Endometrial microvascular endothelial cells (primary cell): Measurements from ENCODE around the gene DNAAF3. TPM values are rescaled to one million over a fixed set of nuclear protein-coding genes. Genes with fewer than 3 reads are reported as not detected.

Source experiments
- in situ Hi-C: cut with HindIII; loops from 2 replicates; pipeline ENCODE4 v1.10.0; 2017; ENCODE audit warnings: low sequenced_read_pairs, low pct_unique_long_range_greater_than_20kb; ENCODE audit errors: inconsistent ontology term
- total RNA-seq: library from RNA; depleted of rRNA; stranded (reverse); fragments of >200 nt; gene quantifications from one replicate; pipeline ENCODE4 v1.2.3, GENCODE V29; 2015; ENCODE audit errors: inconsistent ontology term

Gene DNAAF3
- total RNA-seq, 1 donor from 2014 or later = not detected

DNA sequence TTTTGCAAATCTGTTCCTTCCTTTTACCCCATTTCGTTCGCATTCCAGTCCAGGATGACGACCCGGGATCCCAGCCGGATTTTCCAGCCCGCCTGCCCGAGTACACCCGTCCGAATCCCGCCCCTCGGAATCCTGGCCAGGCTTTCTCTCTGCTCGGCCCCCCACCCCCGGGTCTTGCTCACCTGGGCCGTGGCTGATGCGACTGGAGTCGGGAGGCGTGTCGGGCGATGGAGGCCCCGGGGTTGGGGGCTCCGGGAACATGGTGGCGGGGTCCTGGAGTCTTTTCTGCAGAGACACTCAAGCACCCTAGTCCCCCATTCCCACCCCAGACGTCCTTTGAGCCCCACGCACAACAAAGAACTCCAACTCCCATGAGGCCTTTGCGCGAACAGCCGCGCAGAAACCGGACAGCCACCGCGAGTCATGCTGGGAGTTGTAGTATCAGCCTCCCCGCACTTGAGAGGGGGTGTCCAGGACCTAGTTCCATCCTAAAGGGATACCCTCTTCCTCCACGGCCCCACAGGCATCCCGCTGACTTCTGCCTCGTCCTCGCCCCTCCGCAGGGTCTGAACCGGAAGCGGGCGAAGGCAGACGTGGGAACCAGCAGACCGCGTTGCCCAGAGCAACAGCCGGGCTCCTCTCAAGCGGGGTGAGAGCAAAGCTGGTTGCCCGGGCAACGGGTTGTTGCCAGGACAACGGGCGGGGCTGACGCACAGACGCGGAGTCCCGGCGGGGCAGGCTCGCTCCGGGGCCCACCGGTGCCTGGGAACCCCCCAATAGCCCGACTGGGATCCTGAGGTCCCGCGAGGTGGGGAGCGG is 12.6 kb upstream of the DNAAF3 start:
- in situ Hi-C loops = loop anchor here (10.0 kb wide), 1 partner anchor 116 kb away; no protein-coding TSS in a partner anchor

DNA sequence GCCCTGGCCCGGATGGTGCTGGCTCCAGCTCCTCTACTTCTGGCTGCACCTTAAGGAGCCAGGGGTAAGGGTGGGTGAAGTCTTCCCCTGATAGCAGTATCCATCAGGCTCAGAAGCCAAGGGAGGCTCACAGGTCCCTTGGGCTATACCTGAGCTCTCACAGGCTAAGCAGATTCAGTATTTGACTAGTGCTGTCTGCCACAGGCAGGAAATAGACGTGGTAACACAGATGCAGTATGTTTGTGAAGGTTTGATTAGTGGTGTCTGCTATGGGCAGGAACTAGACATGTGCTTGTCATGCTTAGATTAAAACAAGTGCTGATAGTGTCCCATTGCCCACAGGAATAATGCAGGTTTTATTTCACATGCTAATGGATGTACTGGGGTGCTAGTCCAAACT is 9.7 kb upstream of the DNAAF3 start:
- in situ Hi-C loops = loop anchor here (10.0 kb wide), 1 partner anchor 119 kb away; no protein-coding TSS in a partner anchor

DNA sequence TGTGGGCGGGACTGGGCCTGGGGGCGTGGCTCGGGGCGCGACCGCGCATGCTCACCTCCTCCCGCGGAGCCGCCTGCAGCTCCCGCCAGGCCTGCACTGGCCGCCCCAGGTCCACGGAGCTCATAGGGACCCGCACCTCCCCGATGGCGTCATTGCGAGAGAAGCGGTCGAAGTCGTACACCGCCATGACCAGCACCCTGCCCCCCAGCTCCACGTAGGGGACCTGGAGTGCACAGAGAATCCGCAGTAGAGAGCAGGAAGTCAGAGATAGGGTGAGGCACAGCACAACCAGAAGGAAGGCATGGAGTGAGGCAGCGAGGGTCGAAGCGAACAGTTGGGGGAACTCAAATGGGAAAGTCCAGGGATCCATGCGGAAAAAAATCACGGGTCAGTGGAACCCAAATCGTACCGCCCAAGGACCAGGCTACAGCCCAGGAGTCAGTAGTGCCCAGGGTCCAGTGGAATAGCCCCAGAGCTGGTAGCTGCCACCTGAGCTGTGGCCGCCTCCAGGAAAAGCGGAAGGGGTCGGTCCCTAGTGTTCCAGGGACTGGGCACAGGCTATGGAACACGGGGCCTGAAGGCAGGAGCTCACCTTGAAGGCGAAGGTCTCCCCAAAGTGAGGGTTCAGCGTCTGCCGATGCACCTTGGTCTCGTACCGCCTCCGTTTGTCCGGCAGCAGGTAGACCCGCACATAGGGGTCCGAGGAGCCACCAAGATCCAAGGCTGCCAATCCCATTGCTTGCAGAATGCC is 8.9 kb upstream of the DNAAF3 start:
- in situ Hi-C loops = loop anchor here (10.0 kb wide), 1 partner anchor 120 kb away; no protein-coding TSS in a partner anchor

DNA sequence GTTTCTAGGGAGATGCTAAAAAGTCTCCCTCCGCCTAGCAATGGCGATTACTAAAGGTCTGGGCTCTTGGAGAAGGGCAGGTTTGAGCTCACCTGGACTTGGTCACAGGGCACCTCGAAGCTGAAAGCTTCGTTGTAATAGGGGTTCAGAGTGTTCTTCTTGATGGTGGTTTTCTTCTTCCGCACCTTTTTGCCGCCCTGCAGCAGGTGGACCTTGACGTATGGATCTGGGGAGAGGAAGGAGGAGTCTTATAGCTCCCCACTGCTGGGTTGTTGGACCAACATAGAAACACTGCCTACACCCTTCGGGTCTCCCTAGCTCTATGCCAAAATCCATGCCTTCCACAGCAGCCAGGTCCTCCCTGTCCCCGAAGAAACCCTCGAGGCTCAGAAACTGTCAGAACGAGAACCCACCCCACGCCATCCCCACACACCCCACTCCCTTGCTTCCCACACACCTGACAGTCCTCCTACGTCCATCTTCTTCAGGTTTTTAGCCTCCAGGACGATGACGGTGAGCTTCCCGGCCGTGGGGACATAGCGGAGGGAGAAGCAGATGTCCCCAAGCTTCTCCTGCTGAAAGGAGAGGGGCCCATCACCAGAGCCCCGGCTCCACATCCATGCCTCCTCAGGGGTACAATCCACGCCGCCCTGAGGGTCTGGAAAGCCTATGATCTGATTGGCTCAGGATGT is 8.2 kb upstream of the DNAAF3 start:
- in situ Hi-C loops = loop anchor here (10.0 kb wide), 1 partner anchor 120 kb away; no protein-coding TSS in a partner anchor

DNA sequence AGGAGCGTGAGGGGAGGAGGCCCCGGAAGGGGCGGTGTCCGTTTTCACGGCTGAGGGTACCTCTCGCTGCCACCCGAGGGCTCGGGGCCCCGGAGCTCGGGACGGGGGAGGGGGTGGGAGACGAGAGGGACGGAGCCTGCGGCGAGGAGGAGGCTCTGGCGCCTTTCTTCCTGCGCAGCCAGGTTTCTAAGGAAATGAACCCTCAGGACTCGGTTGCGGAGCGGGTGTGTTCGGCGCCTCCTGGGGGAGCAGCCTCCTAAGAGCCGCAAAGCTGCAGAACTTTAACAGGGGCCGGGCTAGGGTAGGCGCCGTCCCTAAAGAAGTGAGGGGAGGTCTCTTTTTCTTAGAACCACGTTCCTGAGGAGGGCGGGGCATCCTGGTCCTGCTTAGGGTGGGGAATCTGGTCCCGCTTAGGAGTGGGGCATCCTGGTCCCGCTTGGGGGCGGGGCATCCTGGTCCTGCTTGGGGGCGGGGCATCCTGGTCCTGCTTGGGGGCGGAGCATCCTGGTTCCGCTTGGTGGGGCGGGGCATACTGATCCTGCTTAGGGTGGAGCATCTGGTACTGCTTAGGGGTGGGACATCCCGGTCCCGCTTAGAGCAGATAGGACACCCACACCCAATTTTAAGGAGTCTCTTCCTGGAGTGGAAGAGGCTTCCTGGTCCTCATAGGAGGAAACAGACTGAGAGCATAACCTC is 7.4 kb upstream of the DNAAF3 start:
- in situ Hi-C loops = loop anchor here (10.0 kb wide), 1 partner anchor 121 kb away; no protein-coding TSS in a partner anchor

DNA sequence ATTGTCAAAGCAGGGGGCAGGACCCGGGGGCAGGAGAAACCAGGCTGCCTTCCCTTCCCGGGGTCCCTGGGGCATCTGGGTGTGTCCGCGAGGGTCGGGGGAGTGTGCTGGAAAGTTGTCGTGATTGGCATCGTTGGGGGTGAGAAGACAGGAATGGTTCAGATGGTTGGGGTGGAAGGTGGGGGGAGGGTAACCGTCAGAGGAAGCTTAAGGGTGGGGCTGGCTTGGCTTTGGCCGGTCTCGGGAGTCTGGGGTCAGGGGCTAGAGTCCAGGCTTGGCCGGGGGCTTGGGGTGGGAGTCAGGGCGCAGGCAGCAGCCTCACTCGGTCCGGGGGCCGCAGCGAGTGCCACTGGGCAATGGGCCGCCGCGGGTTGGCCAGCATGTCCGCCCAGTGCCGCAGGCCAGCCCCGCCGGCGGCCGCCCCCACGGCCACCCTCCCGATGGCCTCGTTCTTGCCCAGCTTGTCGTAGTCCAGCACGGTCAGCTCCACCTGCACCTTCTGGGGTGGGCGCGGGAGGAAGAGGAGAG is 6.8 kb upstream of the DNAAF3 start:
- in situ Hi-C loops = loop anchor here (10.0 kb wide), 1 partner anchor 122 kb away; no protein-coding TSS in a partner anchor

DNA sequence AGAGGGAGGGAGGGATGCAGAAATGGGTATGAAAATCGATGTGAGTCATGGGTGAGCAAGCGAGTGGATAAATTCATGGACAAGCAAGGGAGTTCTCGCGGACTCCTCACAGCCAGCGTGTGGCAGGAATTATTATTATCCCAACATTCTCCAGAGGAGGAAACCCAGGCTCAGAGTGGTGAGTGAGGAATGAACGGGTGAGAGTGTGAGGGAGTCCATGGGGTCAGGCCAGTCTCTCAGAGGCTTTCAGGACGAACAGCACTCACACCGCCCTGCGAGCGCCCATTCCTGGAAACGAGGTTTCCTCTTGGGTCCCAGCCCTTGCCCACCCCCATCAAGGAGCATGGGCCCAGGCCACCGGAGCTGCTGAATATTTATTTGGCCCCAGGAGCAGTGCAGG is 6.3 kb upstream of the DNAAF3 start:
- in situ Hi-C loops = loop anchor here (10.0 kb wide), 1 partner anchor 122 kb away; no protein-coding TSS in a partner anchor

DNA sequence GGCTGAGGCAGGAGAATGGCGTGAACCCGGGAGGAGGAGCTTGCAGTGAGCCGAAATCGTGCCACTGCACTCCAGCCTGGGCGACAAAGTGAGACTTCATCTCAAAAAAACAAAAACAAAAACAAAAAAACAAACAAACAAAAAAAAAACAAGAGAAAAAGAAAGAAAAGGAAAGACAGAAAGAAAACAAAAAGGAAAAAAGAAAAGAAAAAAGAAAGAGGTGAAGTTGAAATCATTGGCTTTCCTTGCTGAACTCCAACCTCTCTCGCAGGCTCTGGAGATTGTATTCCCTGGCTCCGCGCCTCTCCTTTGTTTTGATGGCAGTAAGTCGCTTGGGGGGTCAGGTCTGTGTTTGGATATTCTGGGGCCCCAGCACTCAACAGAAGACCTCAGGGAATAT is 5.9 kb upstream of the DNAAF3 start:
- in situ Hi-C loops = loop anchor here (10.0 kb wide), 1 partner anchor 122 kb away; no protein-coding TSS in a partner anchor

DNA sequence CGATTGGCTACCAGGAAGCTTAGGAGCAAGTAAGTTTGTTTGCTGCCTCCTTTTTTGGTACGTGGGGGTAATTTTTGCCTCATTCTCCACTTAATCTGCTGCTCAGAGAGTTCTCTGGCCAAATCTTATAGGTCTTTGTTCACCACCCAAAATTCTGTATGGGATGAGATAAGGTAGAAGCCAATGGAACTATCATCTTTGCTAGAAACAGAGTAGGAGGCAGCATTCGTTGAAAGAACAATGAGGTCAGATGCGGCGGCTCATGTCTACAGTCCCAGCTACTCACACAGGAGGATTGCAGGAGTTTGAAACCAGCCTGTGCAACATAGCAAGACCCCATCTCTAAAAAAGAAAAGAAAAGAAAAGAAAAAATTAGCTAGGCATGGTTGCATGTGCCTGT is 5.0 kb upstream of the DNAAF3 start:
- in situ Hi-C loops = loop anchor here (10.0 kb wide), 1 partner anchor 123 kb away; no protein-coding TSS in a partner anchor

DNA sequence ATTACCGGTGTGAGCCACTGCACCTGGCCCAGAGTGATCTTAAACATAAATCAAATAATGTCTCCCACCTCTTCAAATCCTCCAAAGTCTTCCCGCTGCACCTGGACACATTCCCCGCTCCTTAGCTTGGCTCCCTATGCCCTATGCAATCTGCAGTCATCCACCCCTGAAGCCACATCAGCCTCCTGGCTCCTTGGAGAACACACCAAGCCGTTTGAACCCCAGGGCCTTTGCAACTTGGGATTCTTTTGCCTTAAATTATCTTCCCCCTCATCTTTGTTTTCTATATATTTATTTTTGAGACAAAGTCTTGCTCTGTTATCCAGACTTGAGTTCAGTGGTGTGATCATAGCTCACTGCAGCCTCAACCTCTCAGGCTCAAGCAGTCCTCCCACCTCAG is 2.7 kb upstream of the DNAAF3 start:
- in situ Hi-C loops = no loop called here

DNA sequence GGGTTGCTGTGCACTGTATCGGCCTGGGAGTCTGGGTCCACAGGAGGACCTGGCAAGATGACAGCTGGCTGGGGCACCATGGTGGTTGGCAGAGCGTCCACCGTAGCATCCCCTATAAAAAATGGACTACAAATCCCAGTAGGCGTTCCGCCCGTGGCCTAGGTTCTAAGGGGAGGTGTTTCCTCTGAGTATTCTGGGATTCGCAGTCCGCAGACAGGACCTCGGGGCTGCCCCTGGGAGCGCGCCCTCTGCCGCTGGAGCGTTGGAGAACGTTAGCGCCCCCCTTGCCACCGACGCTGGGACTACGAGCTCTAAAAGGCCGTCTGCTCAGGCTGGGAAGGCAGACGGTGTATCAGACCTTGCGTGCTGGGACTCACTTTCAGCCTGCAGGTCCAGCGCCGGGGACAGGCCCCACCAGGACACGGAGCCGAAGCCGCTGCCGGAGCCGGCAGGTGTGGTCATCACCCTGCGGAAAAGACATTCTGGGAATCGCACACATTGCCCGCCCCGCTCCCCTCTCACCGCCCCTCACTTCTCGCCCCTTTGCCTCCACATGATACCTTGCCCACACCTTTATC is 372 bp downstream of the DNAAF3 start:
- in situ Hi-C loops = no loop called here

DNA sequence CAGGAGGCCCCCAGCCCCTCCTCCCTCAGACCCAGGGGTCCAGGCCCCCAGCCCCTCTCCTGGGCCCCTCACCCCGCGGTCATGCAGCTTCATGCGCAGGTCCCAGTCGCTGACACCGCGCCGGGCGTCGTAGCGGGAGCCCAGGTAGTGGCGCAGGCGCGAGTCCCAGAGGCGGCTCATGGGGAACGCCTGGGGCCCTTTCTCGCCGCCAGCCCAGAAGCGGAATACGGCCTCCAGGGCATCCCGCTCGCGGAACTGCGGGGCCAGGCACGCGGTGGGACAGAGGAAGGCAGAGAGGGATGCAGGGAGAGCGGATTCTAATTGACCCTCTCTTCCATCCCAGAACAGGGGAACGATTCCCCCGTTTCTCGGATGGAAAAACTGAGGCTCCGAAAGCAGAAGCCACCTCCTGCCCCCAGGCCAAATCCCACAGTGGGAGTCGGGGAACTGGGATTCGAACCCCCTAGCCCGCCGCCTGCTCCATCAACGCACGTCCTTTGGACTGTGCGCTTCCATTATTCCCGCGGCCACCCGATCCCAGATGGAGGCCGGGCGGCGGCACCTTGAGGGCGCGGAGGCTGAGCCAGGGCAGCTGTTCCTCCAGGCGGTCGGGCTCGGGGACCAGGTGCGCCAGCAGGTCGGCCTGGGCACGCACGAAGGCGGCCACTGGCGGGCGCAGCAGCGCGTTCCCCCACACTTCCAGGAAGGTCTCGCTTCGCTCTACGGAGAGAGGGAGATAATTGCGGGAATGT is 4.7 kb downstream of the DNAAF3 start:
- in situ Hi-C loops = no loop called here

DNA sequence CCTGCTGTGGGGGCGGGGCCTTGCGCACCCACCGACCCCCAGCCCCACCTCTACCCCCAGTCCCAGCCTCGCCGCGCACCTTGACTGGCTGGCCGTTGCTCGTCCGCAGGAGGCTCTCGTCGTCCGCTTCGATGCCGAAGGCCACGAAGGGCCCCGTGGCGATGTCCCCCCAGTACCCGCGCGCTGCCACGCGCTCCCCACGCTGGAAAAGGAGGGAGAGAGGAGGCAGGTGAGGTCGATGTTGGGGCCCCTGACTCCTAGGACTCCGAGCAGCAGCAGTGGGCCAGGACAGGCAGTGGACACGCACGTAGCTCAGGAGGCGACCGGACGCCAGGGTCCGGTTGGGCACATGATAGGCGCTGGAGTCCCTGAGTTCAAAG is 5.4 kb downstream of the DNAAF3 start:
- in situ Hi-C loops = no loop called here

DNA sequence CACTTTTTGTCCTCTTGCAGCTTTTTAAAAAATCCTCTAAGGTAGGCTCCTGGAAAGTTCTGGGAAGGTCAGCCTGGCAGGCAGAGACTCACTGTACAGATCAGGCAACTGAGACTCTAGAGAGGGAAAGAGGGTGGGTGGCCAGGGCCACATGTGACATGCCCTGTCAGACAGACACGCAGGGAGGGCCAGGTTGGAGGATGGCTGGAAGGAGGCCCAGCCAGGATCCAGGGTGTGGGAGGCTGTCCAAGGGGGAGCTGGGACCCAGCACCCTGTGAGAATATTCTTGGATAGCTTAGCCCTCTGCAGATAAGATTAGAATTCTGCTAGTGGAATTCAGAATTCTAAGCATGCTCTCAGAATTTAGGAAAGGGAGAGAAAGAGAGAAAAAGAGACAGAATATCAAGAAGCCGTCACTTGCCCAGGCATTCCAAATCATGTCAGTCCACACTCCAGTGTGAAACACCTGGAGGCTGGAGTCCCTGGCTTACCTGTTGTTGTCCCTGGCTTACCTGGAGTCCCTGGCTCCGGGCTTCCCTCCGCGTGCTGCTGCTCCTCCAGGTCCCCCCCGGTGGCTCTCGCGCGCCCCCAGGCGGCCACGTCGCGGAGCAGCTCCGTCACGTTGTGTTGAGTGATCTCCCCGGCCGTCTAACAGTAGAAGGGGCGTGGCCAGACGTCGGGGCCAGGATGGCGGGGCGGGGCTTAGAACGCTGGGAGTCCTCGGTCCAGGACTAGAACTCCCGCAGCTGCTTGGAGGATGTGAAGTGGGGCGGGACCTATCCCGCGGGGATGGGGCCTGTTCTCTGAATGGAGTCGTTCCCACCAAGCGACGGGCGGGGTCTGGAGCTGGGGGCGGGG is 6.1 kb downstream of the DNAAF3 start:
- in situ Hi-C loops = no loop called here

DNA sequence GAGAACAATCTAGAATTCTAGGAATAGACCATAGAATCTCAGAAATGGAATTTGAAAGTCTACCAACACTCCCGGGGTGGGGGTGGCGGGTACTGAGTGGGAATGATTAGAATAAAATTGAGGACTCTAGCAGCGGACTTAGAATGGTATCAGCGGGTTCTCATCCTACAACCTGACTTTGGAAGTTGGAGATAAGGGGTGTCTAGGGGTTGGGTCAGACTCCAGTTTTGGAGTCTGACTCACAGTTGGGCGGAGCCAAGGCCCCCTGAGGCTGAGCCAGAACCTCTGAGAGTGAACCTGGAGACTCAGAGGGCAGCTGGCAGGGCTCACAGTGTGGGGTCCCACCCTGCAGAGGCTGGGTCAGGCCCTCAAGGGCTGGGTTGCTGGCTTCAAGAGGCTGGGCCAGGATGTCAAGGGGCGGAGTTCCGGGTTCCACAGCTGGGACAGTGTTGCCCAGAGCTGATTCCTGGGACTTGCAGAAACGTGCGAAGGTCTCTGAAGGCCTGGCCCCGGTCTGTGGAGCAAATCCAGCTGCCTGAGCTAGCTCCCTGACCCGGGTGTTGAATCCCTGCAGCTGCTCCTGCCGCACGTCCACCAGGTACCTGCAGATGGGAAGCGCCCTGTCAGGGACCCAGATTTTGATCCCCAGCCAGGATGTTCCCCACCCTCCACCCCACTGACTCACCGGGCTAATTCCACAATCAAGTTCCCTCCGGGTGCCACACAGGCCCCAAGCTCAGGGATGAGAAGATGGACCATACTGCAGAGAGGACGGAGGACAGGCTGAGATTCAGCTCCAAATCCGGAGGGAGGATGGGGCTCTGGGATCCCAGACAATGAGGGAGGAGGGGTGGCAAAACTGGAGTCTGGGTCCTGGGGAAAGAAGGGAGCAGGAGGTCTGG is 7.3 kb downstream of the DNAAF3 start:
- in situ Hi-C loops = no loop called here

DNA sequence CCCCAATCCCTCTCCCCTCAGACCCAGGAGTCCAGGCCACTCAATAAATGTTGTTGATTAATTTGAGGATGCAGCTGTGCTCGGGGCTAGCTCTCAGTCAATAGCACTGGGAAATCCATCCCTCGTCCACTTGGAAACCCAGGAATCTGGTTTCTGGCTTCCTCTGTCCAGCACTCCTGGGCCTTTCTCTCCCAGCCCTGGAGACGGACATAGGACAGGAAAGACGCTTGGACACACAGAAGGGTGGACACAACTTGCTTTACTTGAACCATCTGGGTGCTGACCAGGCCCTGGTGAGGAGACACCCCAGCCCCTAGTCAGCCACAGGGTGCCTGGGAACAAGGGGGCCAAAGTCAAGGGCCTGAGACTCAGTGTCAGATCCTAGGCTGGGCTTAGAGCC is 8.0 kb downstream of the DNAAF3 start:
- in situ Hi-C loops = no loop called here
